IMR-90 (cell line): Measurements from ENCODE around the gene GDPD3. TPM values are rescaled to one million over a fixed set of nuclear protein-coding genes. Genes with fewer than 3 reads are reported as not detected.

ENCODE experiments used
- ATAC-seq: fragments of 200-7000 bp; cut with Tn5 transposase; 2 replicates; pipeline ENCODE4 v1.9.1; 2020; ENCODE audit warnings: low read depth, mild to moderate bottlenecking, moderate library complexity
- BruUV-seq: library from RNA; stranded (reverse); fragments of 400-500 nt; replicated peaks from 2 replicates; lab custom pipeline; 2021; lab: Mats Ljungman, UMichigan
- CTCF ChIA-PET: fragments of 300-600 bp; formaldehyde crosslinking; extraction: SDS; loops from one replicate; lab custom pipeline; 2021; ENCODE audit warnings: antibody characterized with exemption; lab: Yijun Ruan, JAX
- POLR2A ChIA-PET: fragments of 300-600 bp; sonication (Branson Sonifier 250); formaldehyde crosslinking; loops from one replicate; lab custom pipeline; 2022; ENCODE audit warnings: antibody characterized with exemption; ENCODE audit not compliant: unreplicated experiment; lab: Charles Lee
- DNase-seq: peaks from one replicate; pipeline ENCODE4 v3.0.0; 2013
- H2AFZ ChIP-seq: replicated peaks from 2 replicates; pipeline ENCODE3; 2013; ENCODE audit warnings: low read length, mild to moderate bottlenecking; ENCODE audit not compliant: poor library complexity
- H2AK5ac ChIP-seq: 2 replicates; pipeline ENCODE4 v1.6.1; 2013; ENCODE audit warnings: low read depth, low read length, inconsistent platforms
- H2AK9ac ChIP-seq: replicated peaks from 2 replicates; pipeline ENCODE3; 2013; ENCODE audit warnings: mild to moderate bottlenecking, low read depth, low read length, moderate library complexity; ENCODE audit not compliant: poor library complexity
- H2BK120ac ChIP-seq: 2 replicates; pipeline ENCODE4 v1.6.1; 2013; ENCODE audit warnings: low read depth, low read length, inconsistent platforms
- H2BK15ac ChIP-seq: 3 replicates; pipeline ENCODE4 v1.6.1; 2013; ENCODE audit warnings: low read depth, low read length, inconsistent platforms
- H2BK20ac ChIP-seq: 2 replicates; pipeline ENCODE4 v1.6.1; 2013; ENCODE audit warnings: low read depth, mild to moderate bottlenecking, inconsistent platforms, low read length, moderate library complexity
- H2BK5ac ChIP-seq: 2 replicates; pipeline ENCODE4 v1.6.1; 2013; ENCODE audit warnings: mild to moderate bottlenecking, low read depth, low read length, inconsistent platforms; ENCODE audit not compliant: poor library complexity, severe bottlenecking
- H3K14ac ChIP-seq: replicated peaks from 2 replicates; pipeline ENCODE4 v1.6.1; 2013; ENCODE audit warnings: low read depth, low read length, inconsistent platforms
- H3K18ac ChIP-seq: 2 replicates; pipeline ENCODE4 v1.6.1; 2013; ENCODE audit warnings: low read depth, low read length, control low read depth
- H3K23ac ChIP-seq: 2 replicates; pipeline ENCODE4 v1.6.1; 2013; ENCODE audit warnings: low read depth, low read length, inconsistent platforms
- H3K27ac ChIP-seq: 2 replicates; pipeline ENCODE4 v1.5.1; 2013; ENCODE audit warnings: mild to moderate bottlenecking, control low read depth, low read length; ENCODE audit not compliant: insufficient read depth
- H3K27me3 ChIP-seq: 2 replicates; pipeline ENCODE4 v1.6.1; 2013; ENCODE audit warnings: low read length; ENCODE audit not compliant: control insufficient read depth, insufficient read depth
- H3K36me3 ChIP-seq: 2 replicates; pipeline ENCODE4 v1.6.1; 2013; ENCODE audit warnings: low read length, mixed read lengths; ENCODE audit not compliant: control insufficient read depth, insufficient read depth
- H3K4ac ChIP-seq: 2 replicates; pipeline ENCODE4 v1.6.1; 2013; ENCODE audit warnings: low read depth, low read length, inconsistent platforms
- H3K4me1 ChIP-seq: 2 replicates; pipeline ENCODE4 v1.6.1; 2013; ENCODE audit warnings: low read length, mixed read lengths; ENCODE audit not compliant: control insufficient read depth, insufficient read depth
- H3K4me2 ChIP-seq: 2 replicates; pipeline ENCODE4 v1.6.1; 2013; ENCODE audit warnings: low read depth, mild to moderate bottlenecking, control low read depth, low read length, moderate library complexity
- H3K4me3 ChIP-seq: 2 replicates; pipeline ENCODE4 v1.5.1; 2013; ENCODE audit warnings: low read depth, mild to moderate bottlenecking, control low read depth, low read length, moderate library complexity; ENCODE audit not compliant: insufficient read depth
- H3K56ac ChIP-seq: 2 replicates; pipeline ENCODE4 v1.6.1; 2013; ENCODE audit warnings: low read length, inconsistent platforms; ENCODE audit not compliant: insufficient read depth; ENCODE audit errors: extremely low read depth
- H3K79me1 ChIP-seq, 2 experiments: 2 replicates each; pipeline ENCODE4 v1.6.1; 2013; ENCODE audit warnings: low read length in 2 of 2, inconsistent platforms in 1 of 2, low read depth in 1 of 2
- H3K9ac ChIP-seq: 2 replicates; pipeline ENCODE4 v1.6.1; 2013; ENCODE audit warnings: low read depth, low read length, control low read depth
- H3K9me1 ChIP-seq: 2 replicates; pipeline ENCODE4 v1.6.1; 2013; ENCODE audit warnings: low read length, inconsistent platforms; ENCODE audit not compliant: insufficient read depth
- H3K9me3 ChIP-seq: 2 replicates; pipeline ENCODE4 v1.6.1; 2013; ENCODE audit warnings: low read length; ENCODE audit not compliant: control insufficient read depth, insufficient read depth
- H4K20me1 ChIP-seq: 2 replicates; pipeline ENCODE4 v1.6.1; 2013; ENCODE audit warnings: low read length, inconsistent platforms; ENCODE audit not compliant: insufficient read depth
- H4K5ac ChIP-seq: 2 replicates; pipeline ENCODE4 v1.6.1; 2013; ENCODE audit warnings: mild to moderate bottlenecking, low read depth, low read length, control low read depth
- H4K8ac ChIP-seq, 2 experiments: 2 replicates each; pipeline ENCODE4 v1.6.1; 2013; ENCODE audit warnings: low read depth in 2 of 2, low read length in 2 of 2, control low read depth in 1 of 2, inconsistent platforms in 1 of 2
- H4K91ac ChIP-seq: 2 replicates; pipeline ENCODE4 v1.6.1; 2013; ENCODE audit warnings: low read depth, low read length, inconsistent platforms; ENCODE audit not compliant: insufficient read depth
- BHLHE40 ChIP-seq: fragments of 150-350 bp; IDR thresholded peaks from 2 replicates; pipeline ENCODE4 v1.6.1; 2016; ENCODE audit warnings: mild to moderate bottlenecking, low read depth, low read length
- CEBPB ChIP-seq: IDR thresholded peaks from 2 replicates; pipeline ENCODE4 v1.6.1; 2012; ENCODE audit warnings: low read depth, low read length, improper control_type of control experiment
- CHD1 ChIP-seq: IDR thresholded peaks from 2 replicates; pipeline ENCODE4 v1.6.1; 2012; ENCODE audit warnings: low read depth, low read length, improper control_type of control experiment
- FOS ChIP-seq: fragments of 150-350 bp; IDR thresholded peaks from 2 replicates; pipeline ENCODE4 v1.6.1; 2016; ENCODE audit warnings: low read depth, low read length
- MAFK ChIP-seq: IDR thresholded peaks from 2 replicates; pipeline ENCODE4 v1.6.1; 2012; ENCODE audit warnings: low read depth, low read length, improper control_type of control experiment
- MAZ ChIP-seq: IDR thresholded peaks from 2 replicates; pipeline ENCODE4 v1.6.1; 2012; ENCODE audit warnings: low read depth, mild to moderate bottlenecking, low read length, improper control_type of control experiment, moderate library complexity, borderline replicate concordance
- MXI1 ChIP-seq: IDR thresholded peaks from 2 replicates; pipeline ENCODE4 v1.6.1; 2012; ENCODE audit warnings: low read depth, mild to moderate bottlenecking, low read length, moderate library complexity, borderline replicate concordance
- NFE2L2 ChIP-seq: fragments of 150-350 bp; IDR thresholded peaks from 2 replicates; pipeline ENCODE4 v1.6.1; 2016; ENCODE audit warnings: low read depth, mild to moderate bottlenecking, low read length
- POLR2A ChIP-seq: IDR thresholded peaks from 2 replicates; pipeline ENCODE4 v1.6.1; 2012; ENCODE audit warnings: mild to moderate bottlenecking, low read depth, low read length
- RCOR1 ChIP-seq: IDR thresholded peaks from 2 replicates; pipeline ENCODE4 v1.6.1; 2012; ENCODE audit warnings: mild to moderate bottlenecking, low read length, improper control_type of control experiment; ENCODE audit not compliant: insufficient replicate concordance
- RFX5 ChIP-seq: IDR thresholded peaks from 2 replicates; pipeline ENCODE4 v1.8.0; 2012; ENCODE audit warnings: low read depth, mild to moderate bottlenecking, low read length, moderate library complexity
- SMC3 ChIP-seq: fragments of 150-350 bp; IDR thresholded peaks from 2 replicates; pipeline ENCODE4 v1.6.1; 2016; ENCODE audit warnings: low read depth, mild to moderate bottlenecking, antibody characterized with exemption, low read length, moderate library complexity
- WGBS, 2 experiments: methylation state at CpG; one replicate each; pipeline versions ENCODE4 v1.1.5 to v1.1.7; 2013; ENCODE audit warnings: missing lambda C conversion rate in 2 of 2; ENCODE audit not compliant: insufficient read length in 1 of 2; ENCODE audit errors: extremely low coverage in 2 of 2; 5-methylcytosine and 5-hydroxymethylcytosine counted together
- dilution Hi-C: fragments of 300-500 bp; cut with HindIII; formaldehyde crosslinking; loops from one replicate; pipeline ENCODE4 v1.14.3; 2018; ENCODE audit warnings: low sequenced_read_pairs; ENCODE audit not compliant: unreplicated experiment
- in situ Hi-C: fragments of 300-500 bp; cut with MboI; formaldehyde crosslinking; loops from 3 replicates; pipeline ENCODE4 v1.14.3; 2019; ENCODE audit warnings: low sequenced_read_pairs, inconsistent platforms, mixed read lengths
- intact Hi-C: fragments of 100-400 bp; cut with micrococcal nuclease; formaldehyde crosslinking; loops from 2 replicates; pipeline ENCODE4 v1.10.0; 2022
- polyA plus RNA-seq, 3 experiments: library from polyadenylated mRNA; depleted of rRNA; stranded (reverse); fragments of >200 nt; gene quantifications; 2 replicates each; pipeline ENCODE4 v1.2.3, GENCODE V29; 2012; ENCODE audit warnings: low replicate concordance in 1 of 3
- total RNA-seq: library from RNA; depleted of rRNA; stranded (reverse); fragments of >200 nt; gene quantifications from 2 replicates; pipeline ENCODE4 v1.2.3, GENCODE V29; 2012
- TF ChIP-seq, protein P1 (sequence below): fragments of 150-350 bp; IDR thresholded peaks from 2 replicates; pipeline ENCODE4 v1.6.1; 2017; ENCODE audit warnings: mild to moderate bottlenecking, antibody characterized with exemption, low read length, low read depth

The GDPD3 gene
- total and polyA plus RNA-seq, 2 of the 4 experiments (the other 2 are of a cell fraction), result under 0.01 to 19.5 TPM

DNA sequence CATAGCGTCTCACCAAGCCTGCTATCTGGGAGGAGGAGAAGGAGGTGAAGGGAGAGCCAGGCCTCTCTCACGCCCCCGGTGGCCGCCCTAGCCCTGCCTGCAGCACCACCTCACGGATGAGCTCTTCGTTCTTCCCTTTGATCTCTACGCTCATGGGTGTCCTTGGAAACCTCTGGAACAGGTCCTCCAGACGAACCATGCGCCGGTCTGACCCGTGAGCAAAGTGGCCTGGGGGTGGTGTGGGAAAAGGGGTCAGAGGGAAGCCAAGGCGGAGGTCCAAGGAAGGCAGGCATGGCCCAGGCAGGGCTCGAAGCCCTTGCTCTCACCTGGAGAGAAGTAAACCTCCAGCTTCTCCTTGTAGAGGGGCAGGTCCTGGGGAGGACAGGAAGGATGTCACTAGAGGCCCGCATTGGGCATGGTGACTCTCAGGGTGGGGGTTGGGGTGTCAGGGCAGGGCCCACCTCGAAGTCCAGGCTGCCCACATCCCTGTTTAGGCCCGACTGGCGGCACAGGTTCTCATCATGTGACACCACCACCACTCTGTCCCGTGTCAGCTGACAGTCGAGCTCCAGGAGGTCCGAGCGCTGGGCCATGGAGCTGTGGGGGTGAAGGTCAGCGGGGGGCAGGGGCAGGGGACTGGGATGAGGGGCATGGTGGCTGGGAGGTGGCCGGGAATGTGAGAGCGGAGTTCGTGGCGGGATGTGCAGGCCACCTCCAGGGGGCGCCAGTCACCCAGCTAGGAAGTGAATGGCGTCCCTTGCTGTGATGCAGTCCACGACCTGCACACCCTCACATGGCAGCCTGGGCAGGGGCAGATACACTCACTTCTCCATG is 923 bp downstream of the GDPD3 start (continued):
- TF ChIP-seq, protein P1, sequence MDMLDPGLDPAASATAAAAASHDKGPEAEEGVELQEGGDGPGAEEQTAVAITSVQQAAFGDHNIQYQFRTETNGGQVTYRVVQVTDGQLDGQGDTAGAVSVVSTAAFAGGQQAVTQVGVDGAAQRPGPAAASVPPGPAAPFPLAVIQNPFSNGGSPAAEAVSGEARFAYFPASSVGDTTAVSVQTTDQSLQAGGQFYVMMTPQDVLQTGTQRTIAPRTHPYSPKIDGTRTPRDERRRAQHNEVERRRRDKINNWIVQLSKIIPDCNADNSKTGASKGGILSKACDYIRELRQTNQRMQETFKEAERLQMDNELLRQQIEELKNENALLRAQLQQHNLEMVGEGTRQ, result no peak

DNA sequence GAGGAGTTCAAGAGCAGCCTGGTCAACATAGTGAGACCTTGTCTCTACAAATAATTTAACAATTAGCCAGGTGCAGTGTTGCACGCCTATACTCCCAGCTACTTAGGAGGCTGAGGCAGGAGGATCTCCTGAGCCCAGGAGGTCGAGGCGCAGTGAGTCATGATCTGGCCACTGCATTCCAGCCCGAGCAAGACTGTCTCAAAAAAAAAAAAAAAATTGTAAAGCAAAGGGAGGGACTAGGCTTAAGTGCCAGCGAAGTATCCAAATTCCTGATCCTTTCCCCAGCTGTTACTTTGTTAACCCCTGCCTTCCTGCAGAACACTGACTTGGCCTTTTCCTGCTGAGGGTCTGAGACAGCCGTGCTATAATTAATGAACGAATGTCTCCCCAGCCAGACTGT is 2.7 kb downstream of the GDPD3 start:
- no peak overlapping the region for H3K9ac ChIP-seq
- no TSS peak for BruUV-seq
- ATAC-seq (peak; percentile 18; the same call in 1 of the 2 replicates), DNase-seq (peak; percentile 21)
- H2BK15ac ChIP-seq, result no peak overlapping the region
- no peak overlapping the region for H4K91ac ChIP-seq
- WGBS, 2 experiments, result 0% methylated on average over 1 of the region's 7 CpGs; no CpG with 5 or more reads in 1 of the 2 experiments
- POLR2A ChIA-PET, result interaction anchor here (0.6 kb wide), 1 partner anchor 18 kb away, joined by 10 read pairs; no protein-coding TSS in a partner anchor
- H3K23ac ChIP-seq, result no peak overlapping the region
- no peak overlapping the region for H2BK5ac ChIP-seq
- no peak overlapping the region for H3K4me3 ChIP-seq
- no peaks in the 10 kb centered on the region; the same call in 1 of the 2 replicates for H3K4me1 ChIP-seq
- H3K4me2 ChIP-seq, result no peak overlapping the region
- TF ChIP-seq, protein P1, result no peak
- no peak for TF ChIP-seq MAFK
- TF ChIP-seq BHLHE40, result no peak
- TF ChIP-seq RFX5, result no peak
- no peak for TF ChIP-seq MXI1
- no peak for TF ChIP-seq SMC3
- no peak for TF ChIP-seq FOS
- TF ChIP-seq CEBPB, result no peak
- TF ChIP-seq RCOR1, result no peak
- no peak for TF ChIP-seq CHD1
- no peak for TF ChIP-seq POLR2A
- TF ChIP-seq NFE2L2, result no peak
- no peak for TF ChIP-seq MAZ
- no peak overlapping the region for H3K14ac ChIP-seq
- H3K9me3 ChIP-seq, result no peaks in the 10 kb centered on the region
- H3K4ac ChIP-seq, result no peak overlapping the region
- no peaks in the 10 kb centered on the region for H4K20me1 ChIP-seq
- peaks cover 38% of the 10 kb centered on the region for H3K36me3 ChIP-seq
- no peak overlapping the region for H2BK120ac ChIP-seq
- no peak overlapping the region for H3K27ac ChIP-seq
- no peaks in the 10 kb centered on the region; a peak in 1 of 4 replicates for H3K79me1 ChIP-seq
- in situ Hi-C loops (no loop called here), dilution Hi-C loops (no loop called here), intact Hi-C loops (loop anchor here (5.0 kb wide), 1 partner anchor 302 kb away; no protein-coding TSS in a partner anchor)
- H2AK5ac ChIP-seq, result no peak overlapping the region
- no peak overlapping the region for H4K5ac ChIP-seq
- no peak overlapping the region for H2AK9ac ChIP-seq
- no peak overlapping the region for H3K56ac ChIP-seq
- H3K9me1 ChIP-seq, result no peaks in the 10 kb centered on the region
- no peak overlapping the region for H2AFZ ChIP-seq
- H3K18ac ChIP-seq, result no peak overlapping the region
- no peaks in the 10 kb centered on the region for H3K27me3 ChIP-seq
- no peak overlapping the region for H2BK20ac ChIP-seq
- CTCF ChIA-PET, result no interaction called here
- no peak overlapping the region for H4K8ac ChIP-seq
